A673 (cell line): ENCODE data around the gene EXOSC7. TPM values are rescaled to one million over a fixed set of nuclear protein-coding genes. Genes with fewer than 3 reads are reported as not detected.
A peak's percentile ranks its signal among the peaks of the same experiment; 100 is the strongest.

Experiments used
- BruUV-seq: library from RNA; stranded (reverse); fragments of 400-500 nt; replicated peaks from 2 replicates; lab custom pipeline; 2021; lab: Mats Ljungman, UMichigan
- CTCF ChIA-PET: fragments of 300-600 bp; sonication (Branson Sonifier 250); formaldehyde crosslinking; loops from one replicate; lab custom pipeline; 2022; ENCODE audit warnings: antibody characterized with exemption; lab: Charles Lee
- POLR2A ChIA-PET: fragments of 300-600 bp; sonication (Branson Sonifier 250); formaldehyde crosslinking; loops from one replicate; lab custom pipeline; 2022; ENCODE audit warnings: antibody characterized with exemption; ENCODE audit not compliant: low non-redundant PET; lab: Charles Lee
- DNase-seq: peaks from one replicate; pipeline ENCODE4 v3.0.0-alpha.2; 2015; ENCODE audit warnings: low spot score
- H3K27ac ChIP-seq: fragments of 200-600 bp; sonication (generic); 2 replicates; pipeline ENCODE4 v1.5.1; 2016; ENCODE audit warnings: mixed run types, low read depth, mild to moderate bottlenecking, mixed read lengths, antibody characterized with exemption, low read length; ENCODE audit not compliant: poor library complexity, severe bottlenecking
- H3K27me3 ChIP-seq: fragments of 200-600 bp; sonication (generic); replicated peaks from 2 replicates; pipeline ENCODE4 v1.6.1; 2017; ENCODE audit warnings: mixed run types, low read depth, mild to moderate bottlenecking, mixed read lengths, antibody characterized with exemption, low read length; ENCODE audit not compliant: insufficient read depth, poor library complexity
- H3K36me3 ChIP-seq: fragments of 200-600 bp; sonication (generic); 2 replicates; pipeline ENCODE4 v1.6.1; 2016; ENCODE audit warnings: mixed run types, mild to moderate bottlenecking, mixed read lengths, antibody characterized with exemption, low read length; ENCODE audit not compliant: insufficient read depth, poor library complexity, severe bottlenecking
- H3K4me1 ChIP-seq: fragments of 200-600 bp; sonication (generic); 2 replicates; pipeline ENCODE4 v1.6.1; 2017; ENCODE audit warnings: mixed run types, mild to moderate bottlenecking, mixed read lengths, antibody characterized with exemption, low read length; ENCODE audit not compliant: insufficient read depth, poor library complexity, severe bottlenecking
- H3K4me3 ChIP-seq: fragments of 200-600 bp; sonication (generic); 2 replicates; pipeline ENCODE4 v1.5.1; 2016; ENCODE audit warnings: low read depth, mixed run types, mild to moderate bottlenecking, mixed read lengths, low read length; ENCODE audit not compliant: poor library complexity, severe bottlenecking
- H3K9me3 ChIP-seq: fragments of 200-600 bp; sonication (generic); 2 replicates; pipeline ENCODE4 v1.6.1; 2016; ENCODE audit warnings: mixed run types, low read depth, mild to moderate bottlenecking, mixed read lengths, antibody characterized with exemption, low read length; ENCODE audit not compliant: poor library complexity, severe bottlenecking
- CTCF ChIP-seq: fragments of 300-800, 200-600 bp; sonication (generic); conservative IDR thresholded peaks from 2 replicates; pipeline ENCODE4 v1.5.1; 2017; ENCODE audit warnings: low read depth, mild to moderate bottlenecking, antibody characterized with exemption, low read length, moderate library complexity, mixed read lengths
- EZH2 ChIP-seq: fragments of 200-600 bp; sonication (generic); IDR thresholded peaks from 2 replicates; pipeline ENCODE4 v1.6.1; 2017; ENCODE audit warnings: borderline replicate concordance, low read depth, mild to moderate bottlenecking, mixed read lengths, antibody characterized with exemption, low read length; ENCODE audit not compliant: poor library complexity, severe bottlenecking
- intact Hi-C: fragments of 100-400 bp; cut with micrococcal nuclease; formaldehyde crosslinking; loops from one replicate; pipeline ENCODE4 v1.10.0; 2022; ENCODE audit not compliant: unreplicated experiment
- total RNA-seq: library from RNA; stranded (reverse); gene quantifications from 2 replicates; pipeline ENCODE4 v1.2.3, GENCODE V29; 2021

Gene EXOSC7
- total RNA-seq, 1 experiment from 2014 or later = 47.4 TPM

GRCh38 chr3:45060165-45060892 is 84.3 kb downstream of the EXOSC7 start:
- no peaks in the 10 kb centered on the region for H3K27me3 ChIP-seq
- H3K4me3 ChIP-seq = no peak overlapping the region
- peak; percentile 10 for DNase-seq
- BruUV-seq = no TSS peak
- no peak for TF ChIP-seq EZH2
- no peak for TF ChIP-seq CTCF
- H3K36me3 ChIP-seq = no peaks in the 10 kb centered on the region
- no peaks in the 10 kb centered on the region for H3K9me3 ChIP-seq
- intact Hi-C loops = no loop called here
- H3K4me1 ChIP-seq = peaks cover 8% of the 10 kb centered on the region
- no peak overlapping the region for H3K27ac ChIP-seq
- CTCF ChIA-PET = no interaction called here
- POLR2A ChIA-PET = no interaction called here

Other genes starting within 250 kb of the EXOSC7 start
- 2.8 and 4.2 TPM in 2 replicates for gene ZNF501, start 246.6 kb upstream of the EXOSC7 start, total RNA-seq
- 24.3 and 24.6 TPM in 2 replicates for gene KIAA1143, start 214.6 kb upstream of the EXOSC7 start, total RNA-seq
- gene KIF15, start 214.4 kb upstream of the EXOSC7 start, total RNA-seq = 21.9 and 25.7 TPM in 2 replicates
- 6.5 and 8.8 TPM in 2 replicates for gene TMEM42, start 114.3 kb upstream of the EXOSC7 start, total RNA-seq
- 0.09 TPM in 1 of 2 replicates, not detected in the other for gene TGM4, start 101.6 kb upstream of the EXOSC7 start, total RNA-seq
- gene ZDHHC3, start 70 bp upstream of the EXOSC7 start, total RNA-seq = 94.7 and 95.2 TPM in 2 replicates
- gene CLEC3B, start 50.1 kb downstream of the EXOSC7 start, total RNA-seq = 0.81 and 1.0 TPM in 2 replicates
- 0.13 and 0.70 TPM in 2 replicates for gene CDCP1, start 170.1 kb downstream of the EXOSC7 start, total RNA-seq